ENCODE results near the gene NFKBIB. TPM values are rescaled to one million over a fixed set of nuclear protein-coding genes. Genes with fewer than 3 reads are reported as not detected.

Gene NFKBIB
- total and polyA plus RNA-seq, 7 donors, result 21.9 to 109 (median 41.0) TPM

- Histone ChIP-seq H3K9me3 (no peaks in the 10 kb centered on the region), H3K27ac (no peak overlapping the region), H3K27me3 (ENCODE audit: insufficient read depth in 3 of 3, low read length in 2 of 3) (no peaks in the 10 kb centered on the region), H3K36me3 (ENCODE audit: insufficient read depth in 1 of 2, low read depth in 1 of 2) (peaks cover 0 to 57% of the 10 kb centered on the region in 2 donors), H3K4me1 (no peaks in the 10 kb centered on the region), H3K4me3 (no peak overlapping the region)
- 89 to 94% (median 91%) methylated on average over 19 to 20 of the region's 20 CpGs for WGBS, 3 donors
- DNase-seq (no peak), ATAC-seq (no peak)
- intact Hi-C loops (cut with DNase I), result loop anchor here in 1 of 2 donors (10.0 kb wide), 1 partner anchor 277 kb away; the partner anchor contains the start of gene ACTN4
- TF ChIP-seq CTCF (IDR thresholded peaks at IDR 0.05), result no peak
These were observed 21.9 kb downstream of the NFKBIB start for GRCh38 chr19:38921420-38922274.

- Histone ChIP-seq H3K4me3 (no peak overlapping the region), H3K36me3 (ENCODE audit: insufficient read depth in 1 of 2, low read depth in 1 of 2) (peaks cover 0 to 57% of the 10 kb centered on the region in 2 donors), H3K9me3 (no peaks in the 10 kb centered on the region), H3K27ac (no peak overlapping the region), H3K4me1 (no peaks in the 10 kb centered on the region), H3K27me3 (ENCODE audit: insufficient read depth in 3 of 3, low read length in 2 of 3) (no peaks in the 10 kb centered on the region)
- TF ChIP-seq CTCF (IDR thresholded peaks at IDR 0.05), result no peak
- no peak for DNase-seq
- WGBS, 3 donors, result 85 to 97% (median 93%) methylated on average over 5 of the region's 5 CpGs
- no peak for ATAC-seq
- intact Hi-C loops (cut with DNase I), result loop anchor here in 1 of 2 donors (10.0 kb wide), 1 partner anchor 278 kb away; the partner anchor contains the start of gene ACTN4
These were observed 22.7 kb downstream of the NFKBIB start for GRCh38 chr19:38922482-38922881.

GRCh38 chr19:38924388-38924787 lies 24.6 kb downstream of the NFKBIB start:
- intact Hi-C loops (cut with DNase I), result loop anchor here in 1 of 2 donors (10.0 kb wide), 1 partner anchor 280 kb away; the partner anchor contains the start of gene ACTN4
- 92 to 96% (median 95%) methylated on average over 7 of the region's 7 CpGs for WGBS, 3 donors
- DNase-seq (no peak), ATAC-seq (no peak)
- H3K27me3 ChIP-seq (ENCODE audit: insufficient read depth in 3 of 3, low read length in 2 of 3), result no peaks in the 10 kb centered on the region
- no peak for TF ChIP-seq CTCF (IDR thresholded peaks at IDR 0.05)
- H3K36me3 ChIP-seq (ENCODE audit: insufficient read depth in 1 of 2, low read depth in 1 of 2), result peaks cover 0 to 60% of the 10 kb centered on the region in 2 donors
- H3K4me3 ChIP-seq, result no peak overlapping the region
- H3K27ac ChIP-seq, result no peak overlapping the region
- no peaks in the 10 kb centered on the region for H3K9me3 ChIP-seq
- H3K4me1 ChIP-seq, result peaks cover 3% of the 10 kb centered on the region

GRCh38 chr19:38928391-38929001 lies 28.7 kb downstream of the NFKBIB start:
- DNase-seq (no peak), ATAC-seq (no peak)
- TF ChIP-seq CTCF (IDR thresholded peaks at IDR 0.05), result no peak
- H3K27me3 ChIP-seq (ENCODE audit: insufficient read depth in 3 of 3, low read length in 2 of 3), result no peaks in the 10 kb centered on the region
- peaks cover 0 to 51% of the 10 kb centered on the region in 2 donors for H3K36me3 ChIP-seq (ENCODE audit: insufficient read depth in 1 of 2, low read depth in 1 of 2)
- peaks cover 18% of the 10 kb centered on the region for H3K4me1 ChIP-seq
- H3K27ac ChIP-seq, result no peak overlapping the region
- H3K9me3 ChIP-seq, result no peaks in the 10 kb centered on the region
- intact Hi-C loops (cut with DNase I), result loop anchor here in 1 of 2 donors (10.0 kb wide), 1 partner anchor 284 kb away; the partner anchor contains the start of gene ACTN4
- 78 to 87% (median 85%) methylated on average over 4 of the region's 4 CpGs for WGBS, 3 donors
- no peak overlapping the region for H3K4me3 ChIP-seq

All from psoas muscle (tissue), 8 donors.